ENCODE results near the gene CYSTM1. TPM values are rescaled to one million over a fixed set of nuclear protein-coding genes. Genes with fewer than 3 reads are reported as not detected.

The CYSTM1 gene
- total and polyA plus RNA-seq, 2 donors (not counting 3 experiments of a cell fraction or from before 2014, with no cell fraction given), result 28.9 to 41.5 TPM

GRCh38 chr5:140256726-140257125, 81.7 kb downstream of the CYSTM1 start:
- Histone ChIP-seq H3K4me3 (replicated peaks in 1 of 3; ENCODE audit: insufficient read depth in 1 of 3, low read depth in 1 of 3, low read length in 3 of 3) (no peak overlapping the region), H2AFZ (ENCODE audit: low read depth, low read length) (no peak overlapping the region), H3K9me1 (replicated peaks; ENCODE audit: control insufficient read depth, extremely low read depth, insufficient read depth, low read length) (no peaks in the 10 kb centered on the region), H3K4me2 (ENCODE audit: insufficient read depth, low read length) (no peak overlapping the region), H3K36me3 (ENCODE audit: control insufficient read depth in 2 of 2, extremely low read depth in 1 of 2, insufficient read depth in 2 of 2, low read length in 2 of 2) (peaks cover 0 to 8% of the 10 kb centered on the region in 2 experiments), H3K9me3 (replicated peaks; ENCODE audit: control insufficient read depth, insufficient read depth, low read length) (no peaks in the 10 kb centered on the region), H3K27me3 (ENCODE audit: control insufficient read depth in 2 of 2, insufficient read depth in 2 of 2, low read length in 2 of 2) (no peaks in the 10 kb centered on the region), H3K79me2 (ENCODE audit: control insufficient read depth, insufficient read depth, low read length) (peaks cover 60% of the 10 kb centered on the region), H3K4me1 (ENCODE audit: control insufficient read depth, extremely low read depth, insufficient read depth, low read length) (peaks cover 48% of the 10 kb centered on the region), H3K27ac (ENCODE audit: insufficient read depth, low read depth, low read length) (no peak overlapping the region), H3K9ac (replicated peaks; ENCODE audit: extremely low read depth, insufficient read depth, low read length) (no peak overlapping the region), H4K20me1 (replicated peaks; ENCODE audit: control insufficient read depth, extremely low read depth, insufficient read depth, low read length) (no peaks in the 10 kb centered on the region)
- intact Hi-C loops (cut with micrococcal nuclease) (no loop called here), dilution Hi-C loops (cut with MboI; ENCODE audit: extremely low pct_ligation_motif_present, low sequenced_read_pairs) (no loop called here)
- no peak for DNase-seq (ENCODE audit: low read depth, low spot score)
- ChIA-PET CTCF (interaction anchor here (0.8 to 3.5 kb wide), 5 partner anchors 12 to 102 kb away, joined by 3 to 17 read pairs (median 5); partner anchors contain the start of gene HBEGF), POLR2A (interaction anchor here (0.5 to 0.8 kb wide), 2 partner anchors 47 to 90 kb away, joined by 4 to 7 read pairs; partner anchors contain the start of gene HBEGF)
- BruUV-seq (replicated peaks), result no TSS peak
- no peak for FAIRE-seq
- TF ChIP-seq, protein P1, sequence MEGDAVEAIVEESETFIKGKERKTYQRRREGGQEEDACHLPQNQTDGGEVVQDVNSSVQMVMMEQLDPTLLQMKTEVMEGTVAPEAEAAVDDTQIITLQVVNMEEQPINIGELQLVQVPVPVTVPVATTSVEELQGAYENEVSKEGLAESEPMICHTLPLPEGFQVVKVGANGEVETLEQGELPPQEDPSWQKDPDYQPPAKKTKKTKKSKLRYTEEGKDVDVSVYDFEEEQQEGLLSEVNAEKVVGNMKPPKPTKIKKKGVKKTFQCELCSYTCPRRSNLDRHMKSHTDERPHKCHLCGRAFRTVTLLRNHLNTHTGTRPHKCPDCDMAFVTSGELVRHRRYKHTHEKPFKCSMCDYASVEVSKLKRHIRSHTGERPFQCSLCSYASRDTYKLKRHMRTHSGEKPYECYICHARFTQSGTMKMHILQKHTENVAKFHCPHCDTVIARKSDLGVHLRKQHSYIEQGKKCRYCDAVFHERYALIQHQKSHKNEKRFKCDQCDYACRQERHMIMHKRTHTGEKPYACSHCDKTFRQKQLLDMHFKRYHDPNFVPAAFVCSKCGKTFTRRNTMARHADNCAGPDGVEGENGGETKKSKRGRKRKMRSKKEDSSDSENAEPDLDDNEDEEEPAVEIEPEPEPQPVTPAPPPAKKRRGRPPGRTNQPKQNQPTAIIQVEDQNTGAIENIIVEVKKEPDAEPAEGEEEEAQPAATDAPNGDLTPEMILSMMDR (IDR thresholded peaks at IDR 0.05; ENCODE audit: extremely low read depth in 1 of 2, insufficient read depth in 1 of 2, low read depth in 1 of 2, low read length in 2 of 2), result no peak
- TF ChIP-seq GATA2 (IDR thresholded peaks at IDR 0.05; ENCODE audit: insufficient read depth, insufficient read length, low read depth, low read length), result no peak
- no peak for TF ChIP-seq MAX (IDR thresholded peaks at IDR 0.05; ENCODE audit: insufficient read depth, insufficient read length)
- no peak for TF ChIP-seq POLR2AphosphoS5 (IDR thresholded peaks at IDR 0.05; ENCODE audit: insufficient read depth, low read depth, low read length)
- TF ChIP-seq MYC (IDR thresholded peaks at IDR 0.05; ENCODE audit: low read depth, low read length), result no peak
- TF ChIP-seq JUN (IDR thresholded peaks at IDR 0.05; ENCODE audit: borderline replicate concordance, insufficient read depth, insufficient read length, low read depth), result no peak
- no peak for TF ChIP-seq POLR2A (IDR thresholded peaks at IDR 0.05; ENCODE audit: low read depth, low read length)
- no peak for TF ChIP-seq FOS (IDR thresholded peaks at IDR 0.05; ENCODE audit: borderline replicate concordance, insufficient read depth, low read length)
- TF ChIP-seq EZH2 (IDR thresholded peaks at IDR 0.05; ENCODE audit: borderline replicate concordance, low read depth, low read length, severe bottlenecking), result no peak
